ENCODE results near the gene PBX2.

DNA sequence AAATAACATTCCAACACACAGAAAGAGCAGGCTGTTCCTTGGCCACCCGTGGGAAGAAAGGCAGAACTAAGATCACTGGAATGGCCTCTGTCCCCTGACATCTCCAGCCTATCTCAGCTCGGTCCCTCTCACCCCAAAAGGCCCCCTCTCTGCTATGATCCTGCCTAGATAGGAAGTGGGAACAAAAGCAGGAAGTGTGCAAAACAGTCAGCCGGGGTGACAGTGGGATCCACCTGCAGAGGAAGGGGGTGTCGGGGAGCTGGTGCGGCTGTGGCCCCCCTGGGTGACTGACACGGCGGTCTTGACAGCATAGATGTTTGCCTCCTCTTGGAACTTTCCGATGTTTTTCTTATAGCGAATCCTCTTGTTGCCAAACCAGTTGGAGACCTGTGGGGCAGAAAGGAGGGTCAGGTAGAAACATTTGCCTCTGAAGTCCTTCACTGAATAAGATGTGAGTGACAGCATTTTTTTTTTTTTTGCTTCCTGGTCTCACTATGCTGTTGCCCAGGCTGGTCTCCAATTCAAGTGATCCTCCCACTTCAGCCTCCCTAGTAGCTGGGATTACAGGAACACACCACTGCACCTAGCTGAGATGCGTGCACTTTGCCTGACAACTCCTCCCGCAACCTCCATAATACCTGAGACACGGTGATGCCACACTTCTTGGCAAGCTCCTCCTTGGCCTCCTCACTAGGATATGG, 2.8 kb downstream of the PBX2 start:
- TF ChIP-seq POLR2A (IDR thresholded peaks at IDR 0.05; ENCODE audit: low read depth, low read length) (no peak), POLR2AphosphoS5 (IDR thresholded peaks at IDR 0.05; ENCODE audit: low read depth, low read length) (no peak)
